NCI-H345 treated with DMSO at 0.1 percent for 48 hours (cell line): Measurements from ENCODE around the gene SYDE2.
"Not testable (repeated sequence)": the region's sequence is repeated elsewhere in the genome, so short reads cannot be mapped to it uniquely, and the experiment has no call there.

ENCODE experiments used
- DNase-seq: peaks from one replicate; lab custom pipeline; 2025; ENCODE audit not compliant: unreplicated experiment; lab: John Stamatoyannopoulos, UW

The SYDE2 gene

GRCh38 chr1:85171721-85172120 is 29.1 kb downstream of the SYDE2 start:
- DNase-seq: no peak

GRCh38 chr1:85168884-85169283 is 31.9 kb downstream of the SYDE2 start:
- DNase-seq: no peak

GRCh38 chr1:85166351-85166750 is 34.5 kb downstream of the SYDE2 start:
- DNase-seq: no peak

- no peak for DNase-seq
These were observed 41.9 kb downstream of the SYDE2 start for GRCh38 chr1:85158910-85159309.

GRCh38 chr1:85157436-85157835 is 43.4 kb downstream of the SYDE2 start:
- no peak for DNase-seq

- DNase-seq: no peak
These were observed 47.5 kb downstream of the SYDE2 start for GRCh38 chr1:85153149-85153891.

GRCh38 chr1:85151446-85151845 is 49.4 kb downstream of the SYDE2 start:
- DNase-seq: no peak

GRCh38 chr1:85149805-85150204 is 51.0 kb downstream of the SYDE2 start:
- no peak for DNase-seq

- DNase-seq: no peak
These were observed 52.1 kb downstream of the SYDE2 start for GRCh38 chr1:85148524-85149250.

GRCh38 chr1:85146972-85147359 is 53.9 kb downstream of the SYDE2 start:
- no peak for DNase-seq

GRCh38 chr1:85146298-85146971 is 54.4 kb downstream of the SYDE2 start:
- not testable (repeated sequence) for DNase-seq

- DNase-seq: no peak
These were observed 56.5 kb downstream of the SYDE2 start for GRCh38 chr1:85144351-85144750.

GRCh38 chr1:85142753-85143152 is 58.1 kb downstream of the SYDE2 start:
- no peak for DNase-seq

- not testable (repeated sequence) for DNase-seq
These were observed 62.4 kb downstream of the SYDE2 start for GRCh38 chr1:85138439-85138838.

GRCh38 chr1:85137660-85138059 is 63.2 kb downstream of the SYDE2 start:
- peak; percentile 91 for DNase-seq

GRCh38 chr1:85135392-85135798 is 65.4 kb downstream of the SYDE2 start:
- DNase-seq: peak; percentile 88

- DNase-seq: no peak
These were observed 66.0 kb downstream of the SYDE2 start for GRCh38 chr1:85134583-85135391.

GRCh38 chr1:85133565-85134159 is 67.2 kb downstream of the SYDE2 start:
- DNase-seq: no peak

GRCh38 chr1:85132078-85132720 is 68.6 kb downstream of the SYDE2 start:
- DNase-seq: no peak

GRCh38 chr1:85128316-85128715 is 72.5 kb downstream of the SYDE2 start:
- no peak for DNase-seq
